Natural killer cell (primary cell): ENCODE results near the gene ASTN2. TPM values are rescaled to one million over a fixed set of nuclear protein-coding genes. Genes with fewer than 3 reads are reported as not detected.

ENCODE experiments used
- ATAC-seq, 3 donors: fragments of 150-1000 bp in 2 of 3; fragments of 200-7000 bp in 1 of 3; cut with Tn5 transposase; 1 replicate in 1 of 3; 2 replicates in 2 of 3; pipeline ENCODE4 v1.10.0; 2021; ENCODE audit warnings: mild to moderate bottlenecking in 2 of 3, moderate library complexity in 2 of 3
- DNase-seq, 2 donors: peaks; one replicate each; pipeline versions ENCODE4 v3.0.0 to v3.0.0-alpha.2; 2013 to 2021; ENCODE audit warnings: mixed read lengths in 1 of 2
- H3K27ac ChIP-seq: one replicate; pipeline ENCODE4 v1.5.1; 2013; ENCODE audit warnings: mild to moderate bottlenecking, low read length
- H3K27me3 ChIP-seq: one replicate; pipeline ENCODE4 v1.6.1; 2013; ENCODE audit warnings: low read length; ENCODE audit not compliant: control insufficient read depth, insufficient read depth
- H3K36me3 ChIP-seq: one replicate; pipeline ENCODE4 v1.6.1; 2013; ENCODE audit warnings: low read length; ENCODE audit not compliant: control insufficient read depth, insufficient read depth
- H3K4me1 ChIP-seq: one replicate; pipeline ENCODE4 v1.6.1; 2013; ENCODE audit warnings: low read length; ENCODE audit not compliant: control insufficient read depth, insufficient read depth
- H3K4me3 ChIP-seq: one replicate; pipeline ENCODE4 v1.5.1; 2013; ENCODE audit warnings: low read length
- H3K9me3 ChIP-seq: one replicate; pipeline ENCODE4 v1.6.1; 2013; ENCODE audit warnings: low read length; ENCODE audit not compliant: control insufficient read depth, insufficient read depth
- H3K27ac Mint-ChIP-seq, 2 donors: one replicate each; pipeline ENCODE4 v1.8.0; 2022; ENCODE audit warnings: mild to moderate bottlenecking in 2 of 2, mixed read lengths in 2 of 2, moderate library complexity in 1 of 2
- H3K27me3 Mint-ChIP-seq, 2 donors: one replicate each; pipeline ENCODE4 v1.8.0; 2022; ENCODE audit warnings: low read depth in 2 of 2, mixed read lengths in 2 of 2
- H3K36me3 Mint-ChIP-seq: one replicate; pipeline ENCODE4 v1.8.0; 2022; ENCODE audit warnings: mixed read lengths
- H3K4me1 Mint-ChIP-seq, 2 donors: one replicate each; pipeline ENCODE4 v1.8.0; 2022; ENCODE audit warnings: mixed read lengths in 2 of 2
- H3K4me3 Mint-ChIP-seq: one replicate; pipeline ENCODE4 v1.8.0; 2022; ENCODE audit warnings: mild to moderate bottlenecking, moderate library complexity, mixed read lengths
- H3K9me3 Mint-ChIP-seq, 2 donors: one replicate each; pipeline ENCODE4 v1.8.0; 2022; ENCODE audit warnings: mixed read lengths in 2 of 2
- WGBS: methylation state at CpG from one replicate; pipeline ENCODE4 v1.1.7; 2013; ENCODE audit warnings: missing lambda C conversion rate; ENCODE audit not compliant: insufficient coverage; 5-methylcytosine and 5-hydroxymethylcytosine counted together
- intact Hi-C: fragments of 100-400 bp; cut with micrococcal nuclease; formaldehyde crosslinking; loops from one replicate; pipeline ENCODE4 v1.14.2; 2022
- total RNA-seq, 4 donors: library from RNA; stranded (reverse); fragments of 120-200 nt in 1 of 4; gene quantifications; one replicate each; pipeline versions ENCODE4 v1.2.3 to v1.2.4, GENCODE V29; 2013 to 2022
- TF ChIP-seq, protein P1 (sequence below): fragments of 200-600 bp; IDR thresholded peaks from one replicate; pipeline ENCODE4 v1.8.0; 2022; ENCODE audit warnings: antibody characterized with exemption

Gene ASTN2
- total RNA-seq, 3 donors from 2014 or later (not counting 1 experiment from before 2014, with no cell fraction given), result 3.0 to 3.5 (median 3.2) TPM

DNA sequence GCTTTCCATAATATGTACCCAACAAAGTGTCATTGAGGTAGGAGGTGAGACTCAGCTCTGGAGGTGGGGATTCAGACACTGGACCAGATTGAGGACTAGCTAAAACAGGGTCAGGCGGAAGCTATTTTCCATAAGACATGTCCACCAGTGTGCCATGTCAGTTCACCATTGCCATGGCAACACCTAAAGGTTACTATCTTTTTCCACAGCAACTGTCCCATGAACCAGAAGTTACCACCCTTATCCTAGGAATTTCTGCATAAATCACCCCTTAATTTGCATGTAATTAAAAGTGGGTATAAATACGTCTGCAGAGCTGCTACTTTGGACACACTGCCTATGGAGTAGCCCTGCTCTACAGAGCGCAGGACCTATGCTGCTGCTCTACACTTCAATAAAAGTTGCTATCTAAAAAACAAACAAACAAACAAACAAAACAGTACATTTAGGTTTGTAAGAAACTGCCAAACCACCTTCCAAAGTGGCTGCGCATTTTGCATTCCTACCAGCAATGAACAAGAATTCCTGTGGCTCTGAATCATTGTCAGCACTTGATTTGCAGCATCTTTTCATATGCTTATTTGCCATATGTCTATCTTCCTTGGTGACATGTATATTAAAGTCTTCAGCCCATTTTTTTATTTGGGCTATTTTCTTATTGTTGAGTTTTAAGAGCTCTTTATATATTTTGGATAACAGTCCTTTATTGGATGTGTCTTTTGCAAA is 745.7 kb downstream of the ASTN2 start:
- Histone ChIP-seq H3K27me3 (no peaks in the 10 kb centered on the region), H3K36me3 (no peaks in the 10 kb centered on the region), H3K27ac (no peak overlapping the region), H3K4me3 (no peak overlapping the region), H3K4me1 (no peaks in the 10 kb centered on the region), H3K9me3 (peaks cover 8% of the 10 kb centered on the region)
- Mint-ChIP-seq H3K9me3 (peaks cover 0 to 3% of the 10 kb centered on the region in 2 donors), H3K36me3 (no peaks in the 10 kb centered on the region), H3K27ac (no peak overlapping the region), H3K4me3 (no peak overlapping the region), H3K27me3 (no peaks in the 10 kb centered on the region), H3K4me1 (no peaks in the 10 kb centered on the region)
- DNase-seq (no peak), ATAC-seq (no peak)
- intact Hi-C loops, result no loop called here
- TF ChIP-seq, protein P1, sequence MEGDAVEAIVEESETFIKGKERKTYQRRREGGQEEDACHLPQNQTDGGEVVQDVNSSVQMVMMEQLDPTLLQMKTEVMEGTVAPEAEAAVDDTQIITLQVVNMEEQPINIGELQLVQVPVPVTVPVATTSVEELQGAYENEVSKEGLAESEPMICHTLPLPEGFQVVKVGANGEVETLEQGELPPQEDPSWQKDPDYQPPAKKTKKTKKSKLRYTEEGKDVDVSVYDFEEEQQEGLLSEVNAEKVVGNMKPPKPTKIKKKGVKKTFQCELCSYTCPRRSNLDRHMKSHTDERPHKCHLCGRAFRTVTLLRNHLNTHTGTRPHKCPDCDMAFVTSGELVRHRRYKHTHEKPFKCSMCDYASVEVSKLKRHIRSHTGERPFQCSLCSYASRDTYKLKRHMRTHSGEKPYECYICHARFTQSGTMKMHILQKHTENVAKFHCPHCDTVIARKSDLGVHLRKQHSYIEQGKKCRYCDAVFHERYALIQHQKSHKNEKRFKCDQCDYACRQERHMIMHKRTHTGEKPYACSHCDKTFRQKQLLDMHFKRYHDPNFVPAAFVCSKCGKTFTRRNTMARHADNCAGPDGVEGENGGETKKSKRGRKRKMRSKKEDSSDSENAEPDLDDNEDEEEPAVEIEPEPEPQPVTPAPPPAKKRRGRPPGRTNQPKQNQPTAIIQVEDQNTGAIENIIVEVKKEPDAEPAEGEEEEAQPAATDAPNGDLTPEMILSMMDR, result no peak
- WGBS, result 91% methylated on average over 3 of the region's 4 CpGs

DNA sequence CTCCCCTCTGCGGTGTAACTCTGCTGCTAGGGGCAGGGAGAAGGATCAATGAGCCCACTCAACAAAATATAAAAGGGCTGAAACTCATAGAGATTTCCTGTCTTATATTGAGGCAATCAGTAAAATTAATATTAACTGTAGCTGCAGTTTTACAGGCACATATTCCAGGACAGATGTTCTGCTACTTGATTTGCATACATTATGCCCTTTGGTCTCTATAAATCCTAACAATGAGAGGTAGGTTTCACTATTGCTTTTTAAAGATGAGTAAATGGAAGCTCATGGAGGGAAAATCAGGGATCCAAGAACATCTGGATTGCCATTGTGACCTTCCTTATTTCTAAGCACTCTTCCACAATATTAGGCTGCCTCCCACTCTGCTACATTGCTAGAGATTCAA is 751.3 kb downstream of the ASTN2 start:
- no peak overlapping the region for H3K27ac Mint-ChIP-seq
- ATAC-seq (no peak), DNase-seq (no peak)
- Histone ChIP-seq H3K4me1 (no peaks in the 10 kb centered on the region), H3K9me3 (no peaks in the 10 kb centered on the region), H3K36me3 (no peaks in the 10 kb centered on the region), H3K4me3 (no peak overlapping the region), H3K27me3 (no peaks in the 10 kb centered on the region), H3K27ac (no peak overlapping the region)
- H3K27me3 Mint-ChIP-seq, result no peaks in the 10 kb centered on the region
- no peaks in the 10 kb centered on the region for H3K4me1 Mint-ChIP-seq
- no peaks in the 10 kb centered on the region for H3K36me3 Mint-ChIP-seq
- intact Hi-C loops, result no loop called here
- TF ChIP-seq, protein P1, result no peak
- no peaks in the 10 kb centered on the region for H3K9me3 Mint-ChIP-seq
- WGBS, result 100% methylated on average over 1 of the region's 1 CpG
- no peak overlapping the region for H3K4me3 Mint-ChIP-seq

DNA sequence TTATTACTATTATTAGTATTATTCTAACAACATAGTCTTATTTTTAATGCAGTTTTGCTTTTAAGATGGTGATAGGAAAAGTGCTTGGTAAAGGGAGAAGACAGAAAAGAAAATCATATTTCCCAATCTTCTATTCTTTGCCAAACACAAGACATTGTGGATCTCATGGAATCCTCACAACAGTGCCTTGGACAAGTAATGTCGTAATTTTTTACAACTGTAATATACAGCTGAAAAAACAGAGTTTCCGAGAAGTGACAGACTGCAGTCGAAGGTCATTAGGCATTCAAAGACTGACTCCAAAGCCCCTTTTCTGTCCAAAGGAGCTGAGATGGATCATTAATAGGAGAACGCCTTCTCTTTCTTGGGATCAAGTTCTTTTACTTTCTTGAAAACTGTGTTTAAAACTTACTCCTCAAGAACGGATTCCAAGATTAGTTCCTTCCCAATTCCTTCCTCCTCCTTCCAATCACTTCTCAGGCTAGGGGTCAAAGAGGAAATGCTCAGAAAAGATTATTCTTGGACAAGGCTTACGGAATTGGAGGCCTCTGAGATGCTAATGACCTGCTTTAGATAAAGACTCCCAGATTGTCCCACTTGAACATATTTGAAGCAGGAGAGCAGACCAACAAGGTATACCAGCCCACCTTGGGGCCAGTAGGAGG is 752.1 kb downstream of the ASTN2 start:
- no peaks in the 10 kb centered on the region for H3K9me3 Mint-ChIP-seq
- DNase-seq, result no peak
- H3K4me1 Mint-ChIP-seq, result no peaks in the 10 kb centered on the region
- Histone ChIP-seq H3K9me3 (no peaks in the 10 kb centered on the region), H3K4me3 (no peak overlapping the region), H3K27ac (no peak overlapping the region), H3K36me3 (no peaks in the 10 kb centered on the region), H3K27me3 (no peaks in the 10 kb centered on the region), H3K4me1 (no peaks in the 10 kb centered on the region)
- TF ChIP-seq, protein P1, result no peak
- intact Hi-C loops, result no loop called here
- H3K36me3 Mint-ChIP-seq, result no peaks in the 10 kb centered on the region
- H3K27me3 Mint-ChIP-seq, result no peaks in the 10 kb centered on the region
- no peak overlapping the region for H3K27ac Mint-ChIP-seq
- 90% methylated on average over 6 of the region's 6 CpGs for WGBS
- no peak for ATAC-seq
- H3K4me3 Mint-ChIP-seq, result no peak overlapping the region
